ENCODE data around the gene MTMR4.

- TF ChIP-seq CTCF (IDR thresholded peaks at IDR 0.05) = peak; percentile 58 to 90 (median 85)
- TF ChIP-seq POLR2A (IDR thresholded peaks at IDR 0.05) = no peak
These were observed 67.1 kb downstream of the MTMR4 start for GRCh38 chr17:58447039-58447975.

Measured in body of pancreas (tissue), 4 donors.